HG03460 (cell line): ENCODE results near the gene ROBO2.

Experiments
- ATAC-seq: cut with Tn5 transposase; IDR thresholded peaks from one replicate; pipeline ENCODE4 v1.9.1; 2021; ENCODE audit not compliant: unreplicated experiment

ROBO2 gene

DNA sequence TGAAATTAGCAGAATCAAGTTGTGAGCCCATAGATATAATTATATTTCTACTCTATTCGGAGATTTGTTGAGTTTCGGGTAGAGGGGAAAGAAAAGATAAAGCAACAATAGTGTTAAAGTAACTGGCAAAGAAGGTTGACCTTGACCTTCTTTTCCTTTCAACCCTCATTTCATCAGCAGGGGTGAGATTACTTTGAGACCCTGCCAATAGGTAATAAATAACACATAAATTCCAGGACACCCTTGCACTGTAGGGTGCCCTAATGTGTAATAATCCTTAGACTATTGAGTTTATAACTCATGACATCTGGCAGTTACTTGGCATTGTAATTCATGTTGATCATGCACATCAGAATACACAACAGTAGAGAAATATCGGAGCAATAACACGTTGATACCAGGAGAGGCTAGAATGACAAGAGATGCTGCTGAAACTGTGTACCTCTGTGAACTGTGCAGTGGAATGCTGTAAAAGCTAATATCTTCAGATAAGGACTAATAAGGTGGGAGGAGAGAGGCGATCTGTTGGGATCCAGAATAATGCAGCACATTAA is 426.7 kb downstream of the ROBO2 start:
- ATAC-seq: no peak

DNA sequence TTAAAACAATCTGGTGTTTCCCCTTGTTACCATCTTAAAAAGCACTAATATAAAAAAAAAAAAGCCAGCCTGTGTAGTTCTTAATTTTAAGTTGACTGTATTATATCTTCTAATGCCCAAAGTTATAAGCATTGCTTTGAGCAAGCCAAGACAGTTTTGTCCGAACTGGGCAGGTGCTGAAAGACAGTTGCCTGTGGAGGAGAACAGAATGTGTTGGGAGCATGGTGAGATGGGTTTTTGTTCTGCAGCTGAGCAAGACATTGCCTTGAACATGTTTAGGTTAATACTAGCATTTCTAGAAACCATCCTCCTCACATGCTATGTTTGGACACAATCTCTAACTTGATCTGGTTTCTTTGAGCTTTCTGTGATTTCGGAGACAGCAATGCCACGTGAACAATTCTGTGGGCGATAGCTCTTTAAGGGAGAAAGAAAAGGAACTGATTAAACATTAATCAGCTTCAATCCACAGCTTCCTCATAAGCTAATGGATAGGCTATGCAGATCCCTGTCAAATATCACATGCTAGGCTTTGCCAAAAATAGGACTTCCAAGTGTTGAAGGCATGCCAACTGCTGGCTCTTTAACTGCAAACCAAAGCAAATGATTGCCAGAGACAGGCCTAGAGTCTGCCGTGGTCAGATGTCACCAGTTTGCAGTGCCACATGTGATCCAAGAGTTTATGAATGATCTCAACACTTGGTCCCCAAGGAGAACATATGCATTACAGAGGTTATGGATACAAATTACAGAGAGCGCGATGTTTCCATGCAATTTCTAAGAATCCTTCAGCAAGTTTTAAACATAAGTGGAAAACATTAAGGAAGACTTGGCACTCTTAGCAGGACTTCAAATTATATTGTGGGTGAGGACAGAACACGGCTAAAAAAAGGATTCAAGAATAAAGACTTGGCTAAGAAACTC is 428.1 kb downstream of the ROBO2 start:
- ATAC-seq: no peak

DNA sequence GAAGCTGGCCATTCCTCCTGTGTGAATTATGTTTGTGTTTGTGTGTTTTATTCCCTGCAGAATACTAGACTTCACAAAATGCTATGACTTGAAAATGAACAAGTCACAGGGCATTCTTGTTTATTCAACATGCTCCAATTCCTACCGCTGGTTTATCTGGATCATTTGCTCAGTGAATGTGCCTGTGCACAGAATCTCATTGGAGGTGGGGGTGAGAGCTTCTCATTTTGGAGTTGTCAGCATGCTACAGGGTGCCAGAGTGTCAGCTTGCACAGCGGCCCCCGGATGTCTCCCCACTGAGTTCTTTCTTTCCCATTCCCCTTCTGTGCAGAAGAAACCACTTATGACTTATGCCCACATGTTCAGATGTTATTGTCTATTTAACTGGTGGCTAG is 428.7 kb downstream of the ROBO2 start:
- ATAC-seq: no peak

DNA sequence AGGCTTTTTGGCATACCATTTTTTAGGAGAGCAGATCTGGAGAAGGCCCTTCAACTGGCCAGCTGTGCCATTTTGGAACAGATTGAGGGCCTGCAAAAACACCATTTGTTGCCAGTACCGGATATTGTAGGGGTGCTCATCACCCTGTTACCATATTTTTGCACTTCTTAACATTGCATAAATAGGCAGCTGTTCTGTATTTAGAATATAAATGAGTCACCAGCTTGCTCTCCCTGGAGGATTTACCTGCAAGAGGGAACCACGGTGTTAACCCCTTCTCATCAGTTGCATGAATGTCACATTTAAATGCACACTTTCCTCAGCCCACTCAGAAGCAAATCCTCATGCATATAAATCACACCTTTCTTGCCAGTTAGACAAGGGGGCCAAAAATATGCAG is 435.6 kb downstream of the ROBO2 start:
- ATAC-seq: no peak

DNA sequence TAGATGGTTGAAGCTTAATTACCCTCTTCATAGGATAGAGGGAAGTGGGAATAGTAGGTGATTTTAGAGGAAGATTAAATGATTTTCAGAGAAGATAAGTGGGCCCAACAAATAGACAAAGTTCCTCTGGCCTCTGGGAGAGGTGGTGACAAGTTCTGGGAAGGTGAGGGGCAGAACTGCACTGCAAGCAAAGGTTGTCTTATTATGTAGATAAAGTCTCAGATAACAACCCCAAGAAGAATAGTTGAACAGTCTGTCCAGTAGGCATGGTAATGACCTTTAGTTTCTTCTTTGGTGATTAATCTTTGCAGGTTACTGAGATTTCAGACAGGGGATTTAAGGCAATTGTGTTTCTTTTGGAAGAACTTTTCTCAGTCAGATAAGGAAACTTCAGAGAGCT is 439.1 kb downstream of the ROBO2 start:
- ATAC-seq: no peak

DNA sequence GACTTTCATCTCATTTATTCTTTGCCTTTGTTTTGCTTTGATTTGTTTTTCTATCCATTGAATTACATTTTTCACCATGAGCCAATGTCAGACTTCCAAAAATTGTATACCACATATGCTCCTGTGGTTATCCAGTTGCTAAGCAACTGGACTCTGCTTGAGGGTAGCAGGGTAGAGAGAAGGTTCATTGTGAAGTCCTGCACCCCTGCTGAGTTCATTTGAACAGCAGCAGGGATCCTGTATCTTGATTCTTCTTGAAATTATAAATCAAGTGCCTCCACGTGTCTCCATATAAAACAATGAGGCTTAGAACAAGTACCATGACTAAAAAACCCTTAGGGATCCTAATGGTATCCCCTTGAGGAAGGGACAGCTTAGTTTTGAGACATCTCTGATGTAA is 449.3 kb downstream of the ROBO2 start:
- no peak for ATAC-seq

DNA sequence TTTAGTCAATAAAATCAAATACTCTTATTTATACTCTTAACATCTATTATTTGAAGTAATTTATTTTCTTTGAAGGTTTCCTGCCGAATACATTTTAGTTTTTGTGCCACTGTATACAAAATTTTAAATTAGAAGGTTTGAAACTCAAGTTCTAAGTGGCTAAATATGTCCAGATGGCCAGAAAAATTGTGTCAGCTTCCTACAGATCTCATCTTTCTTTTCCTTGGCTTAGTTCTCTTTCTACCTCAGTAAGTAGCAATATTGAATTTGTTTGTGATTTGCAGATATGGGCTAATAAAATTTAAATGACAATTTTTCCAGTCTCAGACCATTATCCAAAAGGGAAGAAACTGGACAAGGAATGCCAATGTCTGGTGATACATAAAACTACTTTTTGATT is 452.1 kb downstream of the ROBO2 start:
- no peak for ATAC-seq

DNA sequence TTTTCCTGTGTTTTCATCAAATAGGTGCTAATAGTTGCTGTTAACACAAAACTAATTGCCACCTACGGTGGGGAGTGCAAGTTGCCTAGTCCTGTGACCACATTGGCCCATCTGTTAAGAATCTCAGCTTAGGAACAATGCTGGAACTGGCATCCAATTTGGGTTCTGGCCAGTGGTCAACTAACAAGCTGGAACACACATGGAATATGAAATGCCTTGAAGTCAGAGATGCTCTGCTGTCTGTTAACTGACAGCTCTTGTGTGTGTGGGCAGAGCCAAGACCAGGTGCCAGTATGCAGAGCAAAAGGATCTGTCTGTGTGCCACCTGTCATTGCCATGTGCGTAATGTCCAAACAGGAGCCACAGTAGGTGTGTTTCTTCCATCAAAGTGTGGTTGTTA is 460.8 kb downstream of the ROBO2 start:
- ATAC-seq: no peak

DNA sequence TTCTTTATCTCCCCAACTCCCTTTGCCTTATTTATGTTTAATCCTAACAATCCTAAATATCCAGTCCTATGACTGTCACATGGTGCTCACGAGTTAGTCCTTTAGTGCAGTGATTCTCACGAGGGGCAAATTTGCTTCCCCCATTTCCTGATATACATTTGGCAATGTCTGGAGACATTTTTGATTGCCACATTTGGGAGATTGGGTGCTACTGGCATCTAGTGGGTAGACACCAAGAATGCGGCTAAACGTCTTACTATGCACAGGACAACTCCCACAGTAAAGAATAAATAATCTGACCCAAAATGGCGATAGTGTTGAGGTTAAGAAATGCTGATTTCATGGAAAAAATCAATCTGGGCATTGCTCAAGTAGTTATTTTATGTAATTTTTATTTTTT is 466.5 kb downstream of the ROBO2 start:
- no peak for ATAC-seq

DNA sequence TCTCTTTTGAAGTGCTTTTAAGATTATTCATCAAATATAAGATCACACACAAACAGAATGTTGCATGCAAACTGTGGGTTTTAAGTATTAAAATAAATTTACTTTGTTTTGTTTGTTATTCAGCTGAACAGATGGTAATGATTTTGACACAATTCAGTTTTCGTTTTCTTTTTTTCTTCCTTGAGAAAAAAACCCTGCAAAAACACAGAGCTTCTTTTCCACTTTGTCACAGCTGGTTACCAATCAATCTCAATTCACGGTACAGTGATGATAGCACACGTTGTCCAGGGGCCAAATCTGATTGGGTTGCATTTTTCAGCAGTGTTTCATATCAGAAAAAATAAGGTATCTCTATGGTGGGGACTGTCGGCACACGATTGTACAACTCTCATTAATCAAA is 473.6 kb downstream of the ROBO2 start:
- no peak for ATAC-seq

DNA sequence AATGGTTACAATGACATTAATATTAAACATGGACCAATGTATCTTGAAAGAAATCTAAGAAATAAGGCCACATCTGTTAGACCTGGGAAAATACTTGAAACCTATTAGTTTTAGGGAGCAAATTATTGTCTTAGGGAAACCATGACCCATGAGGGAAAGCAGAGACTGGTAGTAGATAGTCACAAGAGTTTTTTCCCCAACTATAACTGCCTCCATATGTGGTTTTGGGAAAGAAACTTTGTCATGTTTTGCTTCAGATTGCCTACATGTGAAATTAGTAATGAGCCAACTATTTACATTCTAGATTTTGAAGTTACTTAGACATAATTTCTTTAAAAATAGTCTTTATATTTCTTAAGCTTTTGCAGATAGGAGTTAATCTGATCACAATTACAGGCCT is 474.9 kb downstream of the ROBO2 start:
- no peak for ATAC-seq

DNA sequence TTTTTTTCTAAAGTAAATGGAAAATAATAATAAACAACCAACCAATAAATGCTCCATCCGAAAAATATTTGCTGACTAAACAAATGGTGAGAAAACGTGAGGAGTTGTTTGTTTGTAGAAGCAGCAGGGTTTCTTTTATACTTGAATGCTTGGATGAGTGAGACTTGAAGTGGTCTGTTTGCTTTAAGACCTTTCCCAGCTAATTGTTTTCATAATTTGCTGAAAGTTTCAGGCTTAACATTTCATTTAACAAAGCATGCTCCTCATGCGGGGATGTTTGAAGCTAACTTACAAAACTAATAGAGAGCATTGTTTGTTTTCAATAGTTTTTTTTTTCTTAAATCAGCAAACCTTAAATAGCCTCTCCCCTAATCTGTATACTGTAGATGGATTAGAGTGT is 484.6 kb downstream of the ROBO2 start:
- ATAC-seq: no peak

DNA sequence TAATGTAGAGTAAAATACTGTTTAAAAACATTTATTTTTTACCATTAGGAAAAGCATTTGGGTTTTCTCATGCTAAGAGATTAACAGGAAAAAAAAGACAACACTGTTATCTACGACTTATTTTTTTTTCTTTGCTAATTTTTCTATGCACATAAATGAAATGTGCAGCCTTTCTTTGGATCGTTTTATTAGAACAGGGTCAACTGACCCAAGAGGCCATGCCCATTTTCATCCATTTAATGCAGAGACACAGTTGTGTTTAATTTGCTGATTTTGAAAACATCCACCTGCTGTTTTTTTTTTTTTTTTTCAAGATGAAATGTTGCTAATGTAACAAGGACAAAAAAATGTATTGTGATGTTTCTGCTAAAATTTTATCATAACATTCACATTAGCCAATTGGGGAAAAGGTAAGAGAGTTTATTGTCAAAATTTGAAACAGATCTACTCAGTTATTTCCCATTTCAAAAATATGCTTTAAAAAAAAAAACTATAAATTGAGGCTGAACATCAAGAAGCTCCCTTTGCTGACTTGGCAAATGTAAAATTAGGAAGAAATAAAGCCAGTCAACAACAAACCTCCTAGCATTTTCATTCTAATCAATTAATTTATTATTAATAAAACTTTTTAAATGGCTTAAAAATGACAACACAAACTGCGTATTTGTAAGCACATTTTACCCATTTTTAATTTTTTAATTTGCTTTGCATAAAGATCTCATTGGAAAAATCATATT is 485.2 kb downstream of the ROBO2 start:
- no peak for ATAC-seq

DNA sequence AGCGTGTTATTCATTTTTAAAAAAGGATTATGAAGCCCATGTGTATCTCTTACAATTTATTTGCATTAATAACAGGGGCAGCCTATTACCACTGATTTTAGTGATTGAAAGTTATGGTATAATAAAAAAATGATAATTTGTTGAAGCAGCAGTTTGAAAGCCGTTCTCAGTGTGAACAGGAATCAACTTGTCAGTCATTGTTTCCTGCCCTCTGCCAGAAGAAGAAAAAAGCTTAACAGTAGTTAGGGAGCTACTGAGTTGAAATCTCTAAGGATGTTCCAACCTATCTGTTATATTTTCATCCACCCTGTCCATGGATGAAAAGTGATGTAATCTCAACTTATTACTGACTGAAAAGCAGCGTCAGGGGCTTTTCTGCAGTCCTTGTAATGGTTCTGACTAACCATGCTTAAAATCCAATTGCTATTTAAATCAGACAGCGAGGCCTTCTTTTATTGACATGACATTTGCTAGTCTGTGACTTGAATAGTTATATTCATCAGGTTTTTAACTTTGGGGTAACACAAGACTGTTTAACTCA is 486.7 kb downstream of the ROBO2 start:
- no peak for ATAC-seq

DNA sequence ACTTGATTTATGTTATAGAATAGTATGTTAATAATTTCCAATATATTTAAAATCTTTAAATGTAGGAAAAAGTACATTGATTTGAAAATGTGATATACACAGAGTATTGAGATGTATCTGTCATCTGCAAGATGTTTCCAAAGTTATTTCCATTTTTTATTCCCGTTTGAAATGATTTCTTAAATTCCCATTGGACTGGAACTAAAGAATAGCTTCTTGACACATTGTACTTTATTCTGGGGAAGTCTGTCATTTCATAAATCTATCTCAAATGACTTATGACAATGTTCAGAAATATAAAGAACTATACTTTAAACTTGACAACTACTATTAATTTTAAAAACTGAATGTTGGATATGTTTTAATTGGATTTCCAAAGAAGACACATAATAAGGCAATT is 489.6 kb downstream of the ROBO2 start:
- ATAC-seq: no peak

DNA sequence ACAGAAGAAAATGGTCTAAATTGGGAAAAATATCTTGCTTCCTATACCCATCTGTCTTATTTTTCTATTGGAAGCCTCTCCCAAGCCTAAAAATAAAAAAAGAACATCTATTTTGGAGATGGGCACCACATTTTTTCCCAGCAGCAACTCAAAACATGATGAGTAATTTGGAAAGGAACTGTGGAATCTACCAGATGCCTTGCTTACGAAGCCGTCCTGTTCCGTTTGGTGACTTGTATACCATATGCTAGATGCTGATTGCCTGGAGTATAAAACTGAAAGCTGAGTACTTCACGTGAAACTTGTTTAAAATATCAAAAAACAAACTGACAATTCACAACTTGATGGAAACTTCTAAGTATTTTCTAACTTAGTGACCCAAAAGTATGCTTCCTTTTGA is 491.0 kb downstream of the ROBO2 start:
- no peak for ATAC-seq

DNA sequence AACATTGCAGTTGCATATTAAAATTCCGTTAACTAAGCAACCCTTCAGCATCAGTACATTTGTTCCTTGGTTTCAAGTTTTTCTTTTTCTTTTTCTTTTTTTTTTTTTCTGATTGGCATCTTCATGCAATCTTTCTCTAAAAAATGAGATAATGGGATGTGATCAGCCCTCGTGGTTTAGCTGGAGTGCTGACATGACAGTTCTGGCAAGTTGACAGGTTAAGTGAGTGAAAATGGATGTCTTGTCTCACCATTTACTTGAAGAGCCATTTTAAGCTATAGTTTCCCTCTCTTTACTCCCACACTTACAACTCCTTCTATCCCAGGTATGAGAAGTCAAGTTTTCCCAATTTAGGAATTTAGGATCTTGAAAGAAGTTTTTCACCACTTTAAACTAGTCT is 495.2 kb downstream of the ROBO2 start:
- ATAC-seq: no peak

DNA sequence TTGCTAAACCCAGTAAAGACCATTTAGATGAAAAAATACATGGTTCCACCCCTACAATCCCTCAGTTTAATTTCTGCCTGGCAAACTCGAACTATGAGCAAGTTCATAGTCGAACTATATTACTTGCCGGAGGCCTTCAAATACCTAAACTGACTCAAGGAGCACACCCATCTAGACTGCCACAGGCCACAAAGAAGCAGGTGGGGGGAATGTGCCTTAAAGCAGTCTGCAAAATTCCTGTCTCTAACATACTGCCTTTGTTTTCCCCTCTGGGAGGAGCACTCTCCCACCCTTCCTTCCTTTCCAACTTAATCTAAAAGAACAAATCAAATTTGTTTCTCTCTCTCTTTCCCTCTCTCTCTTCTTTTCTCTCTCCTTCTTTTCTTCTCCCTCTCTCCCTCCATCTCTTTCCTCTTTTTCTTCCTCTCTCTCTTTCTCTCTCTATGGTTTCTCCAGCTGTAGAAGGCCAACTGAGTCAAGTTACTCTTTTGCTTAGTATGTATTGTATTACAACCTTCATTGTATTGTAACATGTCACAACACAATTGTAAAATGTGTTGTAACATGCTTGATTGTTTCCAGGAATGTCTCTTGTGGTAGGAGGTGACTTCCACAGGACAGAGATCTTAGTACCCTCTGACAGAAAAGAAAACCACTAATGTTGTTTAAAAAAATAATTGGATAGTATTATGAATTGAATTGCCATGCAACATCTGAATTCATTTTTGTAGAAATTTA is 496.3 kb downstream of the ROBO2 start:
- ATAC-seq: no peak

DNA sequence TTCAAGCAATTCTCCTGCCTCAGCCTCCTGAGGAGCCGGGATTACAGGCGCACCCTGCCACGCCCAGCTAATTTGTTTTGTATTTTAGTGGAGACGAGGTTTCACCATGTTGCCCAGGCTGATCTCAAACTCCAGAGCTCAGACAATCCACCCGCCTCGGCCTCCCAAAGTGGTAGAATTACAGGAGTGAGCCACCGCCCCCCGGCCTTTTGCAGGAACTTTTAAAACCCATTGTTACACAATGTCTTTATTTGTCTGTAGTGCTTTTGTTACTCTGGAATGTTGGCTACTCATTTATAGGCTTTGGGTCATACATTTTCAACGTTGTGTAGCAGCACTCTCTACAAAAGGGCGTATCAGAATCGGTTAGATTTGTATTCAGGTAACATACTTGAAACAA is 499.1 kb downstream of the ROBO2 start:
- ATAC-seq: no peak

DNA sequence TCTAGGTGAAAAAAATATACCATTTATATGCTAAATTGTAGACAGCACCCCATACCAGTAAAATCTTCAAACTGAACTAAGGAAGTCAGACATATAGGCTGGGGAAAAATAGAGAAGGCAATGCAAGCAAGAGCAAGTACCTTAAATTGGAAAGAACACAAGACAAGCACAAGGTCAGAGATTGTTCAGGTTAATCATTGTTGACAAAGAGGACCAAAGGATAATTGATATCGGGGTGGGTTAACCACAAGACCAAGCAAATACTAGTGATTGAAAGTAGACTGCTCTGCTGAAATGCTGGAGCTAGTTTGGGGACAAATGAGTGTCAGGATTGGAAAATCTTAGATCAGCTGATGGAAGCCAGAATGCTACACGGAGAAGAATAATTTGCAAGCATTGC is 499.8 kb downstream of the ROBO2 start:
- ATAC-seq: no peak
